Ishikawa (cell line): Measurements from ENCODE around the gene COPS9.

ENCODE experiments used
- CEBPB ChIP-seq: IDR thresholded peaks from 2 replicates; pipeline ENCODE4 v1.6.1; 2012
- EGR1 ChIP-seq: IDR thresholded peaks from 2 replicates; pipeline ENCODE4 v1.6.1; 2012
- EP300 ChIP-seq: IDR thresholded peaks from 2 replicates; pipeline ENCODE4 v1.6.1; 2012; ENCODE audit warnings: borderline replicate concordance
- MAX ChIP-seq: IDR thresholded peaks from 2 replicates; pipeline ENCODE4 v1.6.1; 2012
- RAD21 ChIP-seq: IDR thresholded peaks from 2 replicates; pipeline ENCODE4 v1.6.1; 2012; ENCODE audit warnings: low read depth
- REST ChIP-seq: IDR thresholded peaks from 2 replicates; pipeline ENCODE4 v1.6.1; 2012; ENCODE audit warnings: low read depth, mild to moderate bottlenecking
- TAF1 ChIP-seq: IDR thresholded peaks from 2 replicates; pipeline ENCODE4 v1.6.1; 2012; ENCODE audit warnings: low read depth, mild to moderate bottlenecking
- TCF12 ChIP-seq: IDR thresholded peaks from 2 replicates; pipeline ENCODE4 v1.6.1; 2012; ENCODE audit warnings: low read depth
- TEAD4 ChIP-seq: IDR thresholded peaks from 2 replicates; pipeline ENCODE4 v1.6.1; 2012
- YY1 ChIP-seq: IDR thresholded peaks from 2 replicates; pipeline ENCODE4 v1.6.1; 2012; ENCODE audit warnings: low read depth
- ZBTB7A ChIP-seq: IDR thresholded peaks from 2 replicates; pipeline ENCODE4 v1.6.1; 2012; ENCODE audit warnings: low read depth

GRCh38 chr2:240142859-240143258 is 6.8 kb upstream of the COPS9 start:
- no peak for TF ChIP-seq REST
- TF ChIP-seq ZBTB7A = no peak
- no peak for TF ChIP-seq EP300
- no peak for TF ChIP-seq YY1
- no peak for TF ChIP-seq EGR1
- no peak for TF ChIP-seq TEAD4
- no peak for TF ChIP-seq TCF12
- TF ChIP-seq RAD21 = no peak
- TF ChIP-seq MAX = no peak
- TF ChIP-seq CEBPB = no peak
- no peak for TF ChIP-seq TAF1
